HG03439 (cell line): ENCODE measurements around the gene SCLT1.
"Not testable (repeated sequence)": the region's sequence is repeated elsewhere in the genome, so short reads cannot be mapped to it uniquely, and the experiment has no call there.

Source experiments
- ATAC-seq: cut with Tn5 transposase; IDR thresholded peaks from one replicate; pipeline ENCODE4 v1.9.1; 2021; ENCODE audit warnings: mild to moderate bottlenecking, moderate library complexity; ENCODE audit not compliant: unreplicated experiment

The SCLT1 gene

DNA sequence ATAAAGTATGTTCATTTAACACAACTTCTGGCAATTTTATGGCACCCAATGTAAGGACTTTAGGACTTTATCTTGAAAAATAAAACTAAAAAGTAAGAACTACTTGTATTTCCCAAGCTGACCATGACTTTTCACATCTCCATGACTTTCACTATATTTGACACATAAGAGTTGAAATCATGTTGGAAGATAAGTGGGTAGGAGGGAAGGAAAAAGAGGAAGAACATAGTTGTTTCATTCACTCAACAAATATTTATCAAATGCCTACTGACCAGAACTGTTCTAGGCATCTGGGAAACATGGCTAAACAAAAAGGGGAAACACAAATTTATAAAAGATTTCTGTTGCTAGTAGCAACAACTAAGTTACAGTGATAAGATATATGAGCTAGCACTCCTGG is 16.0 kb downstream of the SCLT1 start:
- ATAC-seq: no peak

DNA sequence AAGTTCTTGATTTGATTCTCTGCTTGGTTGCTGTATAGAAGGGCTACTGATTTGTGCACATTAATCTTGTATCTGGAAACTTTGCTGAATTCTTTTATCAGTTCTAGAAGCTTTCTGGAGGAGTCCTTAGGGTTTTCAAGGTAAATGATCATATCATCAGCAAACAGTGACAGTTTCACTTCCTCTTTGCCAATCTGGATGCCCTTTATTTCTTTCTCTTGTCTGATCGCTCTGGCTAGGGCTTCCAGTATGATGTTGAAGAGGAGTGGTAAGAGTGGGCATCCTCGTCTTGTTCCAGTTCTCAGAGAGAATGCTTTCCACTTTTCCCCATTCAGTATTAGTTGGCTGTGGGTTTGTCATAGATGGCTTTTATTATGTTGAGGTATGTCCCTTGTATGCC is 23.8 kb downstream of the SCLT1 start:
- not testable (repeated sequence) for ATAC-seq

DNA sequence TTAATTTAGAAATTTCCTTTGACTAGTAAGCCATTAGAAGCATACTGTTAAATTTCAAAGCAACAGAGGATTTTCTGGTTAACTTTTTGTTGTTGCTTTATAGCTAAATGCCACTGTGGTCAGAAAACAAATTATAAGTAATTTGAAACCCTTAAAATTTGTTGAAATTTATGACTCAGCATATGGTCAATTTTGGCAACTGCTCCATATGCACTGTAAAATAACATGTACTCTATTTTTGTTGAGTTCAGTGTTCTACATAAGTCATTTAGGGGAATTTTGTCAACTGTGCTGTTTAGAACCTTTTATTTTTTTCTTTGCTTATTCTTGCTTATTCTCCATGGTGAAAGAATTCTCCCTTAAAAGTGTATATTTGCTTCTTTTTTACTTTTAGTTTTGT is 28.6 kb downstream of the SCLT1 start:
- ATAC-seq: no peak

DNA sequence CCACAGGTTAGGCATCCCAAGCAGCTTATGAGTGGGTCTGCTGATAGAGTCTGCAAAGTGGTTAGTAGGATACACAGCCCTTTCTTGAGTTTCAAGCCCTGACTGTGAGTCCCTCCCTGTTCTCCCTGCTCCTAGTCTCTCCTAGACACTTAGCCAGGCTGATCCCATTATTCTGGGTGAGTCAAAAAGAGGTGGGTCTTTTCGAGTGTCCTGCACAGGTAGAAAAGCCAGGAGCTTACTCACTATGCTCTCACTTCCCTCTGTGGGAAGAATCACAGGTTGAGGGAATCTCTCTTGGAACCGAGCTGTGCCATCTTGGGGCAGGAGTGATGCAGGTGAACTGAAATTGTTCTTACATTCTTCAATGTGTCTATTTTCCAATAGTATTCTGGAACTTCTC is 29.7 kb downstream of the SCLT1 start:
- no peak for ATAC-seq

GRCh38 chr4:129062580-129062979 is 30.8 kb downstream of the SCLT1 start:
- ATAC-seq: no peak

- no peak for ATAC-seq
Observed at GRCh38 chr4:129059028-129059427, 34.3 kb downstream of the SCLT1 start.

DNA sequence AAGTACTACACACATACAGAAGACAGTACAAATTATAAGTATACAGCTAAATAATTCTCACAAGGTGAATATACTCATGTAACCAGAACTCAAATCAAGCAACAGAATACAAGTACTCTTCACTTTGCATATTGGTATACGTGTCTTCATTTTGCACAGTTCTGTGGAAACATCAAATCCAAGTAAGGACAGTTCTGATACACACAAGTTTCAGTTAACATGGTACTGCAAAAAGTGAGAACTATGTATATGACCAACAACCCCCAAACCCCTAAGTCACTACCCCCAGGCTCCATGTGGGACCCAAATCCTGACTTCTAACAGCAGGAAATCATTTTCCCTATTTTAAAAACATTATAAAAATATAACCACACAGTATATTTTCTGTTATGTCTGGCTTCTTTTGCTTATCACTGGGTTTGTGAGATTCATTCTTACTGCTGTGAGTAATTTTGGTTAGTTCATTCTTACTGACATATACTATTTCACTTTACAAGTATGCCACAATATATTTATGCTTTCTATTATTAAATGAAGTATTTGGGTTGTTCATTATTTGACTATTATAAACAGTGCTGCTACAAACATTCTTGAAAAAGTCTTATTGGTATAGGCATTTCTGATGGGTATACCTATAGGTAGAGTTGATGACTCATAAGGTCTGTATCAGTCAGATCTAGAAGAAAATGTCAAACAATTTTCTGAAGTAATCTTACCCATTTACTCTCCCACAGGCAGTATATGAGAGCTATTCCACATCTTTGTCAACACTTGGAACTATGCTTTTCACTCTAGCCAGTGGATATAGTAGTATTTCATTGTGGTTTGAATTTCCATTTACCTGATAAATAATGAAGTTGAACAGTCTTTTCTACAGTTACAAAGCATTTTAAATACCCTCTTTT is 47.0 kb downstream of the SCLT1 start:
- ATAC-seq: no peak

DNA sequence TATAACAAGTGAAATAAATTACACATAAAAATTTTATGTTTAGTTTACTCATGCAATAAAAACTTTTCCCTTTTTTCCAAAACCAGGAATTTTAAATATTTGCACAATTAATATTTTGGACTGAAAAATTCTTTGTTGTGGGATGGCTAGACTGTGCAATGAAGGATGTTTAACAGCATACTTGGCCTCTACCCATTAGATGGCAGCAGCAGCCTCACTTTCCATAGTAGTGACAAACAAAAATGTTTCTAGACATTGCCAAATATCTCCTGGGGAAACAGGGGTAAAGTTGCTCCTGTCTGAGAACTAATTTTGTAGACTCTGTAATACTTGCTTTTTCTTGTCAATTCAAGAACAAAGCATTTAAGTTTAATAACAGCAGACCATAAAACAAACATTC is 49.8 kb downstream of the SCLT1 start:
- no peak for ATAC-seq

DNA sequence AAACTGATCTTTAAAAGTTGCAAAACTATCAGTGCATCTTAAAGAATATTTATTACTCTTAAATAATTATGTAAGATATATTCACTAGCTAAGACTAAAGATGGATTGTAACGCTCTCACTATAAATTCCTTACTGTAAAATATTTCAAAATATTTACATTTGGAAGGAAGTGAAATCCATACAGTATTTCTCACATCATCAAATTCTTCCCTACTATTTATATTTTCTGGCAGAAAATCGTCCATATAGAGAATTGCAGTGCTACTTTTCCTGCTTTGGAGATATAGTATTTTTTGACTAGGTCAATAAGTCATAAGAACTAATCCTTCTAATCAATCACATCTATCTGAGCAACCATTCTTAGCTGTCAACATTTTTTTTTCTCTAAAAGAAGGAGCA is 52.9 kb downstream of the SCLT1 start:
- ATAC-seq: no peak

- ATAC-seq: no peak
Observed at GRCh38 chr4:129037093-129037492, 56.2 kb downstream of the SCLT1 start.

GRCh38 chr4:129014566-129015509 is 78.5 kb downstream of the SCLT1 start:
- ATAC-seq: no peak

GRCh38 chr4:129008096-129008495 is 85.2 kb downstream of the SCLT1 start:
- no peak for ATAC-seq

- ATAC-seq: no peak
Observed at GRCh38 chr4:128986908-128987307, 106.4 kb downstream of the SCLT1 start.

DNA sequence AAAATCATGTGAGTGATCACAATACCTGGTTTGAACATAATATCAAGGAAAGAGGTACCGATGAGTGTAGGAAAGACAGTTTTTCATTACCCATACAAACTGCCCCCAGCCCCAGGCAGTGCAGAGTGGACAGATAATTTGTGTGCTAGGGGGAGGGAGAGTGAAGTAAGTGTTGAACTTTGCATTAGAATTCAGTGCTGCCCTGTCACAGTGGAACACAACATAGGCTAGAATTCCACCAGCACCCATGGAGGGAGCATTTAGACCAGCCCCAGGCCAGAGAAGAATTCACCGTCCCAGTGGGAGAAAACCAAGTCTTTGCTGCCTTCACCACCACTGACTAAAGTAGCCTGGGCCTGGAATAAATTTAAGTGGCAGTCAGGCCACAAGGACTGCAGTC is 107.3 kb downstream of the SCLT1 start:
- ATAC-seq: no peak

GRCh38 chr4:128983771-128984485 is 109.4 kb downstream of the SCLT1 start:
- no peak for ATAC-seq

GRCh38 chr4:128981377-128981776 is 112.0 kb downstream of the SCLT1 start:
- ATAC-seq: no peak

DNA sequence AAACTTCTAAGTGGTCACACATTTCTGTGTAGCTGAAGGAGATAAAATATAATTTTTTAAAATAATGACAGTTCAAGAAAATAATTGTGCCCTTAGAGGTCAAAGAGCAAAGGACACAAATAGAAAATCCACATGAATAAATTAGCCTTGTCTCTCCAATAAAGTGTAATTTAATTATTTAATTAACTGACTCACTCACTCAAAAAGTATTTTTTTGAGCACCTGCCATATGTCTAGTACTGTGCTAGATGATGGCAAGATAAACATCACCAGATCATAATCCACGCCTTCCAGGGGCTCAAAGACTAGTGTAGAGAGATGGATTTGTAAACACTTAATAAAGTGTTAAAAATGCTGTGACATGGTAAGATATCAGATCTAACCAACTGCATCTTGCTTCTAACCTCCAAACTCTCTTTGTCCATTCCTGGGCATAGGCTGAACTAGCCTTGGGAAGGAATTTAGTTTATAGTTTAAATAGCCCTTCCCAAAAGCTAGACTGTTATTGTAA is 112.5 kb downstream of the SCLT1 start:
- no peak for ATAC-seq

DNA sequence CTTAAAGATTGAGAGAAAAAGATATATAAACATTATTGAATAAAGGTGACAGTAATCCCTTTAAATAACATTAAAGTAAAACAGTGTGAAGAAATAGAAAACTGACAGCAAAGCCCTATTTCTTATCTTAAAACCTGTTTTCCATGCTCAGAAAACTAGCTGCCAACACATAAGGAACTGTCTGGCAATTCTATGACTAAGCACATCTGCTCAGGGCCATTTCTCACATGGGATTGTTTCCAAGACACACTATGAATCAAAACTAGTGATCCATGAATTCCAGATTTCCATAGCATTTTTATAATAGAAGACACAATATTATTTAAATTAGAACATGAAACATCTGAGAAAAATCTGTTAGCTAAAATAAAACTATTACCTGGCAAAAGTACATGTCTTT is 113.4 kb downstream of the SCLT1 start:
- no peak for ATAC-seq

- ATAC-seq: no peak
Observed at GRCh38 chr4:128978985-128979384, 114.4 kb downstream of the SCLT1 start.

- ATAC-seq: no peak
Observed at GRCh38 chr4:128974136-128974581, 119.2 kb downstream of the SCLT1 start.

DNA sequence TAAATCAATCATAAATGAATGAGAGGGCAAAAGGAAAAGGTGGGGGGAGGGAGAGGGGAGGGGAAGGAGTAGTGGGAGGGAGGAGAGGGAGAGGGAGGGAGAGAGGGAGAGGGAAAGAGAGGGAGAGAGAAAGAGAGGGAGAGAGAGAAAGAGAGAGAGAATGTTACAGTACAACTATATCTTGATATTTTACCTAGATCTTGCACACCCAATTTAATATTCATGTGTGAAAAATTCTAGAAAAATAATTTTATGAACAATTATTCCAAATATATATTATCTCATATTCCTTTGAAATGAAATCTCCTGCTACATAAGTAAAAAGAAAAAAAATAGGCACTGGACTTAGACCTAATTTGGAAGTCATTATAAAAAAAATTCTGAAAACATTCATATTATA is 120.0 kb downstream of the SCLT1 start:
- ATAC-seq: no peak
